AG20443 (cell line): ENCODE measurements around the gene MOB2.

ENCODE experiments used
- DNase-seq: peaks from one replicate; pipeline ENCODE4 v3.0.0; 2012; ENCODE audit warnings: low spot score, mixed read lengths

Gene MOB2

GRCh38 chr11:1487091-1487850, 692 bp upstream of the MOB2 start:
- no peak for DNase-seq

GRCh38 chr11:1485504-1485885, 1.1 kb downstream of the MOB2 start:
- DNase-seq, result no peak

GRCh38 chr11:1484695-1485503, 1.7 kb downstream of the MOB2 start:
- DNase-seq, result no peak

- DNase-seq, result no peak
Observed at GRCh38 chr11:1484061-1484671, 2.4 kb downstream of the MOB2 start.

- DNase-seq, result no peak
Observed at GRCh38 chr11:1483445-1483961, 3.1 kb downstream of the MOB2 start.

- DNase-seq, result no peak
Observed at GRCh38 chr11:1482581-1483444, 3.8 kb downstream of the MOB2 start.

- DNase-seq, result no peak
Observed at GRCh38 chr11:1481861-1482441, 4.6 kb downstream of the MOB2 start.

GRCh38 chr11:1481483-1481825, 5.1 kb downstream of the MOB2 start:
- no peak for DNase-seq

- DNase-seq, result no peak
Observed at GRCh38 chr11:1480555-1481482, 5.8 kb downstream of the MOB2 start.

GRCh38 chr11:1480191-1480554, 6.4 kb downstream of the MOB2 start:
- no peak for DNase-seq

GRCh38 chr11:1479678-1480118, 6.9 kb downstream of the MOB2 start:
- no peak for DNase-seq

- DNase-seq, result no peak
Observed at GRCh38 chr11:1479006-1479677, 7.4 kb downstream of the MOB2 start.

GRCh38 chr11:1478544-1478943, 8.0 kb downstream of the MOB2 start:
- DNase-seq, result no peak

- DNase-seq, result no peak
Observed at GRCh38 chr11:1478011-1478410, 8.6 kb downstream of the MOB2 start.

- no peak for DNase-seq
Observed at GRCh38 chr11:1476940-1477736, 9.4 kb downstream of the MOB2 start.

- no peak for DNase-seq
Observed at GRCh38 chr11:1475841-1476240, 10.7 kb downstream of the MOB2 start.

- DNase-seq, result no peak
Observed at GRCh38 chr11:1473786-1474185, 12.8 kb downstream of the MOB2 start.

- DNase-seq, result no peak
Observed at GRCh38 chr11:1473011-1473628, 13.5 kb downstream of the MOB2 start.
